GM12865 (cell line): ENCODE measurements around the gene PGLYRP1.

Source experiments
- DNase-seq: peaks from one replicate; pipeline ENCODE4 v3.0.0; 2010; ENCODE audit warnings: low read depth
- H3K4me3 ChIP-seq: 2 replicates; pipeline ENCODE4 v1.5.1; 2011; ENCODE audit warnings: mild to moderate bottlenecking, low read depth, low read length, control low read depth
- TF ChIP-seq, protein P1 (sequence below): IDR thresholded peaks from 2 replicates; pipeline ENCODE4 v1.5.1; 2011; ENCODE audit warnings: low read length, control low read depth, low read depth, inconsistent platforms; ENCODE audit not compliant: insufficient read depth; ENCODE audit errors: missing control alignments

PGLYRP1 gene

DNA sequence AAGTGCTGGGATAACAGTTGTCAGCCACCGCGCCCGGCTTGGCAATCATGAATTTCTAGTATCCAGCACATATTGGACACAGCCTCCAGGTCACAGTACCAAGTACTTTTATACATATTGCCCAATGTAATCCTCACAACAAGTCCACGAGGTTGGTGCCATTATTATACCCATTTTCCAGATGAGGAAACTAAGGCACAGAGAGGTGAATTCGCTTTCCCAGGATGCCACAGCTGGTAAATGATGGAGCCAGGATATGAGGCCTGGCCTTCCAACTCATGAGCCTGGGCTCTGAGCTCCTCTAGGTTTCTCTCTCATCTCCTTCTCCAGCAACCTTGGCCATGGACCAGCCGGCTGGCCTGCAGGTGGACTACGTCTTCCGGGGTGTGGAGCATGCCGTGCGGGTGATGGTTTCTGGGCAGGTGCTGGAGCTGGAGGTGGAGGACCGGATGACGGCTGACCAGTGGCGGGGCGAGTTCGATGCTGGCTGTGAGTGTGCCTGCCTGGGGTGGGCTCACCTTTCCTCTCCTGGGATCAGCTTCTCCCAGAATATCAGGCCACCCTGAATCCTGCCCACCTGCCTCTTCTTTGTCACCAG, 20.1 kb downstream of the PGLYRP1 start:
- no peak for DNase-seq
- TF ChIP-seq, protein P1, sequence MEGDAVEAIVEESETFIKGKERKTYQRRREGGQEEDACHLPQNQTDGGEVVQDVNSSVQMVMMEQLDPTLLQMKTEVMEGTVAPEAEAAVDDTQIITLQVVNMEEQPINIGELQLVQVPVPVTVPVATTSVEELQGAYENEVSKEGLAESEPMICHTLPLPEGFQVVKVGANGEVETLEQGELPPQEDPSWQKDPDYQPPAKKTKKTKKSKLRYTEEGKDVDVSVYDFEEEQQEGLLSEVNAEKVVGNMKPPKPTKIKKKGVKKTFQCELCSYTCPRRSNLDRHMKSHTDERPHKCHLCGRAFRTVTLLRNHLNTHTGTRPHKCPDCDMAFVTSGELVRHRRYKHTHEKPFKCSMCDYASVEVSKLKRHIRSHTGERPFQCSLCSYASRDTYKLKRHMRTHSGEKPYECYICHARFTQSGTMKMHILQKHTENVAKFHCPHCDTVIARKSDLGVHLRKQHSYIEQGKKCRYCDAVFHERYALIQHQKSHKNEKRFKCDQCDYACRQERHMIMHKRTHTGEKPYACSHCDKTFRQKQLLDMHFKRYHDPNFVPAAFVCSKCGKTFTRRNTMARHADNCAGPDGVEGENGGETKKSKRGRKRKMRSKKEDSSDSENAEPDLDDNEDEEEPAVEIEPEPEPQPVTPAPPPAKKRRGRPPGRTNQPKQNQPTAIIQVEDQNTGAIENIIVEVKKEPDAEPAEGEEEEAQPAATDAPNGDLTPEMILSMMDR: no peak
- no peak overlapping the region for H3K4me3 ChIP-seq

DNA sequence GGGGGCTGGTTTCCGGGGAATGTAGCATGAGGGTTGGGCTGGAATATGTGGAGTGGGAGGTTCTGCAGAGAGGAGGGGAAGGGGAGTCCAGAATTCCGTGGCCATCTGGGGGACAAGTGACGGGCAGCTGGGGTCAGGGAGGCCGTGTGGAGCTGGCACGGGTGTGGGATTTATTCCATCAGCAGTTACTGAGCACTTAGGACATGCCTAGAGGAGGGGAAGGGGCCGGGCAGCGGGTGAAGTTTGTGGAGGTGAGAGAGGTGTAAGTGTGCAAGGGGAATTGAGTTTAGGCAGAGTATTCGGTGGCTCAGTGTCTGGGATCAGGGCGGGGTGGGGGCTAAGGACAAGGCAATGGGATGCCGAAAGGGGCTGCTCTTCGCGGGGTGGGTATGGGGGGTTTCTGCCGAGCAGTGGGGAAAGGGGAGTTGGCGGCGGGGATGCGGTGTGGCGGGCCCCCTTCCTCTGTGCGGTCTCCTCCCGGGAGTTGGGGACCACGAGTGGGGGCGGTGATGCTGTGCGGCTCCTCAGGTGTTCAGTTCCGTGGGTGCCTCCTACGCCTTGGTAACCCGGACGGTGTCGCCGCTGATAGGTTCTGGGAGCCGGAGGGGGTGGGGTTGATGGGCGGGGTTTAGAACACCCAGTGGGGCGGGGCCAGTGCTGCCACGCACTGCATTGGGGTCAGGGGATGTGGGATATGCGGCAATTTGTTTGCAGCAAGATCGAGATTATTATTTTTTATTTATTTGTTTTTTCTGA, 22.2 kb downstream of the PGLYRP1 start:
- H3K4me3 ChIP-seq: no peak overlapping the region; the same call in 1 of the 2 replicates
- peak; percentile 65 for DNase-seq
- TF ChIP-seq, protein P1: no peak

DNA sequence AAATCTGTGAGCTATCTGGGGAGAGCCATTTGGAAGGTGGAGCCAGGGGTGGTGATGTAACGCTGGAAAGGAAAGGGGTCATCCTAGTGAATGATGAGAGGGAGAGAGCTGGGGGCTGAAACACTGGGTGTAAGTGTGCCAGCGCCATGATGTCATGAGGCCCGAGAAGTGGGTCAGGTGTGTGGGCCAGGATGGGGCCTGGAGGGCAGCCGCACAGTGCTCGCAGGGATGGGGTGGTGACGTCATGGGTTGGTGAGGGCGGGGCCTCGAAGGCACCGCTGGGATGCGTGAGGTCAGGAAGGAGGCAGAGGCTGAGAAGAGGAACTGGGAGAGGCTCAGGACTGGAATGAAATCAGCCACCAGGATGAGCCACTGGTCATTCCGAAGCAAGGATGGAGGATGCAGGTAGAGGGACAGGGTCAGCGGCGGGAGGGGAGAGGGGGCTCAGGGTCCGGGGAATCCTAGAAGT, 23.2 kb downstream of the PGLYRP1 start:
- TF ChIP-seq, protein P1: no peak
- no peak for DNase-seq
- no peak overlapping the region for H3K4me3 ChIP-seq

DNA sequence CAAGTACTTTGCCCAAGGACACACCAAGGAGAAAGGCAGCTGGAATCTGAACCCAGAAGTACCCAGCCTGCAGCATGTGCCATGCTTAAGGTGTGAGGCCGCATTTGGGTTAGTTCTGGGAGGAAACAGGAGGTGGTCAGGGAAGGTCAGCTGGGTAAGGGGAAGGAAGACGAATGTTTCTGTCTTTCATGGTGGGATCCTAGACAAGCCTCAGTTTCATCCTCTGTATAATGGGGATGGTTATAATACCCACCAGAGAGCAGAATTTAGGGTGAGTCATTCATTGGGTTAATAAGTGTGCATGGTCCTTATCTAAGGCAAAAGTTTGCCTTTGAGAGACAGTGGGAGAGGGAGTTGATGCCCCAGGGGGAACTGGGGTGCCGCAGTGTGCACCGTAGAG, 24.0 kb downstream of the PGLYRP1 start:
- H3K4me3 ChIP-seq: no peak overlapping the region
- TF ChIP-seq, protein P1: no peak
- no peak for DNase-seq

DNA sequence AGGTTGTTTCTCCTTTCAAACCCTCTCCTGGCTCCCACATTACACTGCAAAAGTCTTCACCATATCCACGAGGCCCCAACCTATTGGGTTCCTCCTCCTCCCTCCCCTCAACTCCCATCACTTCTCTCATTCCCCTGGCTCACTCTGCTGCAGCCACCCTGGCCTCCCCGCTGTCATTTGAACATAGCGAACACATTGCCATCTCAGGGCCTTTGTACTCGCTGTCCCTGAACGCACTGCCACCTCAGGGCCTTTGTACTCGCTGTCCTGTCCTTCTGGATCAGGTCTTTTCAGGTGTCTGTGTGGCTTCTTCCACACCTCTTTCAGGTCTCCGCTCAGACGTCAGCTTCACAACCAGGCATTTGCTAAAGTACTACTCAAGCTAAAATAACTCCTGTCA, 25.9 kb downstream of the PGLYRP1 start:
- TF ChIP-seq, protein P1: no peak
- DNase-seq: no peak
- H3K4me3 ChIP-seq: no peak overlapping the region

DNA sequence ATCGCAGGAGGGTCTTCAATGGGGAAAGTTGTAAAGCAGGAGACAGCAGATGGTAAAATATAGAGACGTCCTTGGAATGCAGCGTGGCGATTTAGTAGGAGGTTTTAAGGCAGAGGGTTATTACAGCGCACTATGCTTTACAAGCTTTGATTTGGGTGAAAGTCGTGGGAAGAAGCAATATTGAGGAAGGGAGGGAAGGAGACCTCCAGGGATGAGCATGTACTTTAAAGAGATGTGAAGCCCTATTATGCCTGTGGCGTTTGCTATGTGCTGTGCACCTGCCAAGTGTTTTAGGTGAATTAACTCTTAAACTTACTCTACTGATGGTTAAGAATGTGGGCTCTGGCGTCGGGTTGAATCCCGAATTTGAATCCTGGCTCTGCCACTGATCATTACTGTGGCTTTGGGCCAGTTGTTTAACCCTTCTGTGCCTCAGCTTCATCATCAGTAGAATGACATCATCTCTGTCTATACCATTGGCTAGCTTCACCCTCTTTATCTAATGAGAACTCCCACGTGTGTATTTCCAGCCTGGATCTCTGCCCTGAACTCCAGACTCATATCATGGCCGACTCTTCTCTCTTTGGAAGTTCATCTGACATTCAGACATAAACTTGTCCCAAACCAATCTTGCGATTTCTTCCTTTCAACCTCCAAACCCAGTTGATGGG, 27.0 kb downstream of the PGLYRP1 start:
- TF ChIP-seq, protein P1: no peak
- DNase-seq: no peak
- peak overlapping the region; percentile 87 for H3K4me3 ChIP-seq
